Measurements from ENCODE around the gene HDAC9. TPM values are rescaled to one million over a fixed set of nuclear protein-coding genes. Genes with fewer than 3 reads are reported as not detected.

The HDAC9 gene
- total RNA-seq, 2 donors from 2014 or later, result 1.5 to 4.0 TPM

GRCh38 chr7:18526368-18526878 is 30.9 kb downstream of the HDAC9 start:
- Mint-ChIP-seq H3K27me3 (ENCODE audit: insufficient read depth) (no peaks in the 10 kb centered on the region), H3K4me3 (no peak overlapping the region), H3K9me3 (no peaks in the 10 kb centered on the region), H3K4me1 (no peaks in the 10 kb centered on the region), H3K27ac (no peak overlapping the region), H3K36me3 (ENCODE audit: low read depth) (no peaks in the 10 kb centered on the region)
- Histone ChIP-seq H3K27ac (ENCODE audit: low read depth, low read length) (no peak overlapping the region), H3K4me3 (ENCODE audit: low read length) (no peak overlapping the region), H3K36me3 (ENCODE audit: control insufficient read depth, insufficient read depth, low read length) (no peaks in the 10 kb centered on the region), H3K27me3 (ENCODE audit: control insufficient read depth, insufficient read depth, low read length, poor library complexity, severe bottlenecking) (no peaks in the 10 kb centered on the region), H3K4me1 (ENCODE audit: control insufficient read depth, insufficient read depth, low read length) (no peaks in the 10 kb centered on the region), H3K9ac (ENCODE audit: extremely low read depth, low read length, poor library complexity, severe bottlenecking) (no peak overlapping the region), H3K9me3 (ENCODE audit: control insufficient read depth, low read length) (no peaks in the 10 kb centered on the region)
- no peak for TF ChIP-seq CTCF (conservative IDR thresholded peaks at IDR 0.05)
- DNase-seq, result no peak

GRCh38 chr7:18529239-18529638 is 33.7 kb downstream of the HDAC9 start:
- Histone ChIP-seq H3K4me1 (ENCODE audit: control insufficient read depth, insufficient read depth, low read length) (no peaks in the 10 kb centered on the region), H3K27ac (ENCODE audit: low read depth, low read length) (no peak overlapping the region), H3K4me3 (ENCODE audit: low read length) (no peak overlapping the region), H3K9ac (ENCODE audit: extremely low read depth, low read length, poor library complexity, severe bottlenecking) (no peak overlapping the region), H3K27me3 (ENCODE audit: control insufficient read depth, insufficient read depth, low read length, poor library complexity, severe bottlenecking) (no peaks in the 10 kb centered on the region), H3K36me3 (ENCODE audit: control insufficient read depth, insufficient read depth, low read length) (no peaks in the 10 kb centered on the region), H3K9me3 (ENCODE audit: control insufficient read depth, low read length) (no peaks in the 10 kb centered on the region)
- H3K36me3 Mint-ChIP-seq (ENCODE audit: low read depth), result no peaks in the 10 kb centered on the region
- no peak overlapping the region for H3K4me3 Mint-ChIP-seq
- no peak overlapping the region for H3K27ac Mint-ChIP-seq
- no peaks in the 10 kb centered on the region for H3K27me3 Mint-ChIP-seq (ENCODE audit: insufficient read depth)
- no peaks in the 10 kb centered on the region for H3K4me1 Mint-ChIP-seq
- H3K9me3 Mint-ChIP-seq, result no peaks in the 10 kb centered on the region
- TF ChIP-seq CTCF (conservative IDR thresholded peaks at IDR 0.05), result no peak
- DNase-seq, result no peak
- no CpG with 5 or more reads among the region's 1 CpG for WGBS, 2 experiments (ENCODE audit: insufficient coverage in 1 of 2, insufficient read length in 1 of 2)

GRCh38 chr7:18530224-18531179 is 35.0 kb downstream of the HDAC9 start:
- H3K4me1 ChIP-seq (ENCODE audit: control insufficient read depth, insufficient read depth, low read length), result no peaks in the 10 kb centered on the region
- H3K27ac ChIP-seq (ENCODE audit: low read depth, low read length), result no peak overlapping the region
- no peak overlapping the region for H3K4me3 Mint-ChIP-seq
- TF ChIP-seq CTCF (conservative IDR thresholded peaks at IDR 0.05), result no peak
- no peaks in the 10 kb centered on the region for H3K9me3 ChIP-seq (ENCODE audit: control insufficient read depth, low read length)
- no peaks in the 10 kb centered on the region for H3K27me3 ChIP-seq (ENCODE audit: control insufficient read depth, insufficient read depth, low read length, poor library complexity, severe bottlenecking)
- no peaks in the 10 kb centered on the region for H3K27me3 Mint-ChIP-seq (ENCODE audit: insufficient read depth)
- WGBS, 2 experiments (ENCODE audit: insufficient coverage in 1 of 2, insufficient read length in 1 of 2), result 80 to 96% methylated on average over 1 to 5 of the region's 5 CpGs
- H3K36me3 ChIP-seq (ENCODE audit: control insufficient read depth, insufficient read depth, low read length), result no peaks in the 10 kb centered on the region
- no peak overlapping the region for H3K27ac Mint-ChIP-seq
- no peak for DNase-seq
- H3K9ac ChIP-seq (ENCODE audit: extremely low read depth, low read length, poor library complexity, severe bottlenecking), result no peak overlapping the region
- H3K36me3 Mint-ChIP-seq (ENCODE audit: low read depth), result no peaks in the 10 kb centered on the region
- H3K4me1 Mint-ChIP-seq, result no peaks in the 10 kb centered on the region
- no peaks in the 10 kb centered on the region for H3K9me3 Mint-ChIP-seq
- no peak overlapping the region for H3K4me3 ChIP-seq (ENCODE audit: low read length)
